GM12892 (cell line): ENCODE measurements around the gene MCAT.

Experiments
- POLR2A ChIP-seq: IDR thresholded peaks from 2 replicates; pipeline ENCODE4 v1.6.1; 2011; ENCODE audit warnings: low read depth, low read length, control low read depth
- POLR2AphosphoS5 ChIP-seq: IDR thresholded peaks from 2 replicates; pipeline ENCODE4 v1.6.1; 2011; ENCODE audit warnings: low read depth, low read length, control low read depth
- TAF1 ChIP-seq: IDR thresholded peaks from 2 replicates; pipeline ENCODE4 v1.6.1; 2011; ENCODE audit warnings: low read depth, mild to moderate bottlenecking, control low read depth, low read length, borderline replicate concordance

DNA sequence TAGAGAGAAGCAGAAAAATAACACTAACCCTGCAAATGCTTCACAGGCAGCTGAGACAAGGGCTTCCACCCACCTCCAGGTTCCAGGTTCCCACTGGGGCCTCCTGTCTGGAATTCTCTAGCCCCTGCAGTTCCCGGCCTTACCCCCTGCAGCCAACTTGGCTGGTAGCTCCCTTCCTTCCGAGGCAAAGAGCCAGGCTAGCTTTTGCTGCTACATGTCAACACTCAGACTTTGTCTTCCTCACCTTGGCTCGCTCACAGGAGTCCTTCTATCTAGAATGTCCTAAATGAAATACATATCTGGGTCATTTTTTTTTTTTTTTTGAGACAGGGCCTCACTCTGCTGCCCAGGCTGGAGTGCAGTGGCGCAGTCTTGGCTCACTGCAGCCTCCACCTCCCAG lies 44.1 kb downstream of the MCAT start:
- TF ChIP-seq POLR2A, result no peak
- no peak for TF ChIP-seq TAF1
- no peak for TF ChIP-seq POLR2AphosphoS5
